ENCODE data around the gene ADAMTSL5. TPM values are rescaled to one million over a fixed set of nuclear protein-coding genes. Genes with fewer than 3 reads are reported as not detected.
"Not testable (repeated sequence)": the region's sequence is repeated elsewhere in the genome, so short reads cannot be mapped to it uniquely, and the experiment has no call there.

ADAMTSL5 gene
- total RNA-seq, 2 donors from 2014 or later = 1.2 to 1.8 TPM

GRCh38 chr19:1539749-1540148 lies 26.9 kb upstream of the ADAMTSL5 start:
- H3K4me1 Mint-ChIP-seq (ENCODE audit: low read depth in 2 of 2); ATAC-seq; H3K4me3 Mint-ChIP-seq; H3K27ac Mint-ChIP-seq; H3K9me3 Mint-ChIP-seq; DNase-seq (ENCODE audit: low spot score); H3K36me3 Mint-ChIP-seq: not testable (repeated sequence)
- peaks cover 12 to 21% of the 10 kb centered on the region in 2 donors for H3K27me3 Mint-ChIP-seq

GRCh38 chr19:1538978-1539377 lies 26.2 kb upstream of the ADAMTSL5 start:
- no peak for ATAC-seq
- Mint-ChIP-seq H3K36me3 (no peaks in the 10 kb centered on the region), H3K9me3 (no peaks in the 10 kb centered on the region), H3K27me3 (peaks cover 12 to 21% of the 10 kb centered on the region in 2 donors), H3K4me1 (ENCODE audit: low read depth in 2 of 2) (no peaks in the 10 kb centered on the region), H3K4me3 (no peak overlapping the region), H3K27ac (no peak overlapping the region)
- DNase-seq (ENCODE audit: low spot score) = no peak

- H3K27ac Mint-ChIP-seq; H3K9me3 Mint-ChIP-seq; H3K27me3 Mint-ChIP-seq; H3K4me3 Mint-ChIP-seq; ATAC-seq; DNase-seq (ENCODE audit: low spot score); H3K36me3 Mint-ChIP-seq; H3K4me1 Mint-ChIP-seq (ENCODE audit: low read depth in 2 of 2): not testable (repeated sequence)
These were observed 22.9 kb upstream of the ADAMTSL5 start for GRCh38 chr19:1535699-1536098.

GRCh38 chr19:1534972-1535371 lies 22.2 kb upstream of the ADAMTSL5 start:
- peak in 1 of 2 donors; percentile 26 for ATAC-seq
- Mint-ChIP-seq H3K4me3 (no peak overlapping the region), H3K36me3 (no peaks in the 10 kb centered on the region), H3K27me3 (peaks cover 0 to under 1% of the 10 kb centered on the region in 2 donors), H3K4me1 (ENCODE audit: low read depth in 2 of 2) (no peaks in the 10 kb centered on the region), H3K27ac (no peak overlapping the region), H3K9me3 (no peaks in the 10 kb centered on the region)
- no peak for DNase-seq (ENCODE audit: low spot score)

GRCh38 chr19:1533510-1534150 lies 20.8 kb upstream of the ADAMTSL5 start:
- Mint-ChIP-seq H3K9me3 (no peaks in the 10 kb centered on the region), H3K27me3 (no peaks in the 10 kb centered on the region), H3K27ac (no peak overlapping the region), H3K4me3 (no peak overlapping the region), H3K4me1 (ENCODE audit: low read depth in 2 of 2) (no peaks in the 10 kb centered on the region), H3K36me3 (no peaks in the 10 kb centered on the region)
- DNase-seq (ENCODE audit: low spot score) (no peak), ATAC-seq (no peak)

- ATAC-seq (no peak), DNase-seq (ENCODE audit: low spot score) (no peak)
- no peak overlapping the region for H3K4me3 Mint-ChIP-seq
- no peaks in the 10 kb centered on the region for H3K4me1 Mint-ChIP-seq (ENCODE audit: low read depth in 2 of 2)
- H3K27ac Mint-ChIP-seq = no peak overlapping the region
- no peaks in the 10 kb centered on the region for H3K27me3 Mint-ChIP-seq
- H3K9me3 Mint-ChIP-seq = no peaks in the 10 kb centered on the region
- H3K36me3 Mint-ChIP-seq = no peaks in the 10 kb centered on the region
These were observed 19.2 kb upstream of the ADAMTSL5 start for GRCh38 chr19:1532003-1532402.

- no peak overlapping the region for H3K4me3 Mint-ChIP-seq
- DNase-seq (ENCODE audit: low spot score) = no peak
- H3K9me3 Mint-ChIP-seq = no peaks in the 10 kb centered on the region
- H3K27me3 Mint-ChIP-seq = no peaks in the 10 kb centered on the region
- no peak for ATAC-seq
- no peak overlapping the region for H3K27ac Mint-ChIP-seq
- no peaks in the 10 kb centered on the region for H3K36me3 Mint-ChIP-seq
- no peaks in the 10 kb centered on the region for H3K4me1 Mint-ChIP-seq (ENCODE audit: low read depth in 2 of 2)
These were observed 18.8 kb upstream of the ADAMTSL5 start for GRCh38 chr19:1531587-1531986.

- H3K4me1 Mint-ChIP-seq (ENCODE audit: low read depth in 2 of 2) = not testable (repeated sequence)
These were observed 18.0 kb upstream of the ADAMTSL5 start for GRCh38 chr19:1530856-1531255.

GRCh38 chr19:1529430-1529816 lies 16.6 kb upstream of the ADAMTSL5 start:
- no peak overlapping the region for H3K4me3 Mint-ChIP-seq
- peaks cover 14 to 15% of the 10 kb centered on the region in 2 donors for H3K27me3 Mint-ChIP-seq
- H3K27ac Mint-ChIP-seq = no peak overlapping the region
- peaks cover 5% of the 10 kb centered on the region for H3K36me3 Mint-ChIP-seq
- no peaks in the 10 kb centered on the region for H3K9me3 Mint-ChIP-seq
- peaks cover 5 to 6% of the 10 kb centered on the region in 2 donors for H3K4me1 Mint-ChIP-seq (ENCODE audit: low read depth in 2 of 2)
- ATAC-seq (no peak), DNase-seq (ENCODE audit: low spot score) (no peak)

More at GRCh38 chr19:1530856-1531255, 18.0 kb upstream of the ADAMTSL5 start:
- H3K9me3 Mint-ChIP-seq; DNase-seq (ENCODE audit: low spot score); H3K27ac Mint-ChIP-seq; ATAC-seq; H3K27me3 Mint-ChIP-seq; H3K36me3 Mint-ChIP-seq; H3K4me3 Mint-ChIP-seq: not testable (repeated sequence)

GRCh38 chr19:1528596-1529429 lies 16.0 kb upstream of the ADAMTSL5 start:
- H3K36me3 Mint-ChIP-seq = peaks cover 7% of the 10 kb centered on the region
- H3K4me1 Mint-ChIP-seq (ENCODE audit: low read depth in 2 of 2) = peaks cover 6 to 8% of the 10 kb centered on the region in 2 donors
- H3K27ac Mint-ChIP-seq = no peak overlapping the region

GRCh38 chr19:1527650-1528309 lies 15.0 kb upstream of the ADAMTSL5 start:
- Mint-ChIP-seq H3K9me3 (no peaks in the 10 kb centered on the region), H3K27ac (no peak overlapping the region), H3K4me1 (ENCODE audit: low read depth in 2 of 2) (peaks cover 6 to 8% of the 10 kb centered on the region in 2 donors), H3K27me3 (peaks cover 17 to 18% of the 10 kb centered on the region in 2 donors), H3K36me3 (peaks cover 7% of the 10 kb centered on the region), H3K4me3 (no peak overlapping the region)
- DNase-seq (ENCODE audit: low spot score) (no peak), ATAC-seq (no peak)

More at GRCh38 chr19:1528596-1529429, 16.0 kb upstream of the ADAMTSL5 start:
- ATAC-seq (no peak), DNase-seq (ENCODE audit: low spot score) (no peak)
- Mint-ChIP-seq H3K9me3 (no peaks in the 10 kb centered on the region), H3K27me3 (peaks cover 17 to 18% of the 10 kb centered on the region in 2 donors), H3K4me3 (no peak overlapping the region)

- H3K27me3 Mint-ChIP-seq = peaks cover 17 to 18% of the 10 kb centered on the region in 2 donors
- H3K27ac Mint-ChIP-seq = no peak overlapping the region
- no peak overlapping the region for H3K4me3 Mint-ChIP-seq
- H3K36me3 Mint-ChIP-seq = peaks cover 7% of the 10 kb centered on the region
- ATAC-seq (no peak), DNase-seq (ENCODE audit: low spot score) (no peak)
- peaks cover 6 to 8% of the 10 kb centered on the region in 2 donors for H3K4me1 Mint-ChIP-seq (ENCODE audit: low read depth in 2 of 2)
- H3K9me3 Mint-ChIP-seq = no peaks in the 10 kb centered on the region
These were observed 14.3 kb upstream of the ADAMTSL5 start for GRCh38 chr19:1526979-1527649.

- Mint-ChIP-seq H3K4me3 (no peak overlapping the region), H3K27me3 (peaks cover 17 to 18% of the 10 kb centered on the region in 2 donors), H3K36me3 (peaks cover 7% of the 10 kb centered on the region), H3K9me3 (no peaks in the 10 kb centered on the region), H3K4me1 (ENCODE audit: low read depth in 2 of 2) (peaks cover 6 to 8% of the 10 kb centered on the region in 2 donors), H3K27ac (no peak overlapping the region)
- ATAC-seq = no peak
- no peak for DNase-seq (ENCODE audit: low spot score)
These were observed 13.4 kb upstream of the ADAMTSL5 start for GRCh38 chr19:1526066-1526778.
